IPS-NIHi7 (cell line): Measurements from ENCODE around the gene WDR48.

ENCODE experiments used
- DNase-seq: peaks from one replicate; pipeline ENCODE4 v3.0.0; 2012; ENCODE audit warnings: mixed read lengths; ENCODE audit errors: extremely low spot score

WDR48 gene

DNA sequence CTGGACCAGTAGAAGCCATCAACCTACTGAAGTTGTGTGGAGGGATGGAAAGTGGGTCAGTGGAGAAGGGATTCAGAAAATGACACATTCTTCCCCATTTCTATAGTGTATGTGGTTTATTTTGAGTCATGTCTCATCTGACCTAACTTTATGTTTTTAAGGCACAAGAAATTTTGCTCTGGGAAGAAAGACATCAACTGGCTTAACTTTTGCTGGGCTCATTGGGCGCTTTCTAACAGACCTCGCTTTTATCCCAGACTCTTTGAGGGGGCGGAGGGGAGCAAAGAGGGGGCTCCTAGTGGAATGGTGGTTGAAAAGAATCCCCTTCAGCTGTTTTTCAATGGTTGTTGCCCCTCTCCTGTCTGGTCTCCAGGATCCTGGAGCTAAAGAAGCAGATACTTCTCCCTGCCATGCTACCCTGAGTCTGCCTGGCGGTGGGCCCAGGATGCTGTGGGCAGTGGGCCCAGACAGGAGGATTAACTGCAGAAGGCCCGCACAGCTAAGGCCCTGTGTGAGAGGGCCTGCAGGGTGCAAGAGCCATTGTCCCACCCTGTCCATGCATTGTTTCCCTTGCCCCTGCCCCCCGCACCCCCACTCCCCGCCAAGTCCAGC, 87.1 kb downstream of the WDR48 start:
- no peak for DNase-seq

DNA sequence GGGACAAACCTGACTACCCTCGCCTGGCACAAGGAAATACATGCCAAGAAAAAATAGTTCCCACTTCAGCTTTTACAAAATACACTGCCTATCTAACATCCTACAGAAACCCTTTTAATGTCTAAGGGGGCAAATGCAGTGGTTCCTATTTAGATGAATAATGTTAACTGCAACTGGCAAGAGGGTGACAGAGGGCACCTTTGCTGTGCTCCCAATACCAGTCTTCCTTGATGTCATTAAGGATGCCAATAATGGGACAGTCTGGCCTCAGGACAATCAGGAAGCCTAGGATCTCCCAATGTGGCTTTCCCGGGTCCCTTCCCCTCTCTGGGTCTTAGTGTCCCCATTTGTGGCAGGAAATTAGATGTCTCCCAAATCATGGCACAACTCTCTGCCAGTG, 87.6 kb downstream of the WDR48 start:
- DNase-seq = no peak

DNA sequence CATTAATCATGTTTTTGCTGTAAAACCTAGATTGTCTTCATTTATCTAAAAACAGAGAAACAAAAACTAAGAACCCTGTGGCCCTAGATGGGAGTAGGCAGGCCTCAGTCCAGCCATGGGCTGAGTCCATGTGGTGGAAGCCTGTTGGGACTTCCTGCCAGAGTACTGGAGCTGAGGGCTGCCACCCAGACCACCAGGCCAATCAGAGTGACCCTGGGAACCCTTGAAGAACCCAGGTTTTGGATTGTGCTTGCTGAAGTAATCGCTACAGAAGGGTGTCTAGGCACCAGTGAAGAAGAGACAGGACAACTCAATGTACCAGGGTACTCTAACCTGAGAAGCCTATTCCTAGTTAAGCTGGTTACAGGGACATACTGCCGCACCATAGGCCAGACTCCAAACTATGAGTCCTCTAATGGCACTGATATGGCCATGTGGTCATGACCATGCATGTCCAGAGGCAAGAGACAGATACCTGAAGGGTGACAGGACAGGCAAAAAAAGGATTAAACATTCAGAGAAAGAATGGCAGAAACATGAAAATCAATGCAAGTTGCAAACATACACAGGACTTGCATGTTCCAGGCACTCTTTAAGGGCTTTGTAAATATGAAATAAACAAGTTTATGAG, 88.6 kb downstream of the WDR48 start:
- no peak for DNase-seq

DNA sequence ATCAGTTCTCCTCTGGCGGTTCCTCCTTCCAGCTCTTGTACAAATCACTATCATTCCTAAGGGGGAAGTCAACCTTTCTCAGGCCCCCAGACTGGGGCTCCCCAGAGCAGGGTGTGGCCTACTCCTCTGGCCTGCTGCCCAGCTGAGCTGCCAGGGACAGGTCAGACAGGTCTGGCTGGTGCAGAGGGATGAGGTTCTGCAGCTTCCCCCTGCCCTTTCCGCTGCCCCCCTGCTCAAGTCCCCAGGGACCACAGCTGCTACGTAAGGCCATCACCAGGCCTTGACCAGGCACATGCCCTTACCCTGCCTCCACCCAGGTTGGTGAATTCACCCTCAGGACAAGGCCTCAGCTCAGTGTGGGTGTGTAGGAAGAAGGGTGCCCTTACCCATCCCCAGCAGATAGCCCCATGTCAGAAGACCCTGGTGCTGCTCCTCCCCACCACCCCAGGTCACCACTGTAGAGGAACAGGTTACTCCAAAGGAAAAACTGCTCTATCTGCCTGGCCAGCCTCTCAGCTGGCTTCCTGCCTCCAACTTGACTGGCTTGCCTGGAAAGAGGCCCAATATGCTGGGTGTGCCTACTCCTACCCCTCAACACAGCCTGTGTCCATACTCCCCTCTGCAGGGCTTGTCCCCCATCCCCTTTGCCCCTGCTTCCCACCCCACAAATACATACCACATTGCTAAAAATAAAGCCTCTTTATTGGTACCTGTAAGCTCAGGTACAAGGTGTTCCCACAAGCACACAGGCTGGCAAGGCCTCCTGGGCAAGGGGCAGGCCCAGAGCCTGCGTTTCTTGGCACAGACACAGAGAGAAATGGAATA, 89.6 kb downstream of the WDR48 start:
- DNase-seq = no peak

DNA sequence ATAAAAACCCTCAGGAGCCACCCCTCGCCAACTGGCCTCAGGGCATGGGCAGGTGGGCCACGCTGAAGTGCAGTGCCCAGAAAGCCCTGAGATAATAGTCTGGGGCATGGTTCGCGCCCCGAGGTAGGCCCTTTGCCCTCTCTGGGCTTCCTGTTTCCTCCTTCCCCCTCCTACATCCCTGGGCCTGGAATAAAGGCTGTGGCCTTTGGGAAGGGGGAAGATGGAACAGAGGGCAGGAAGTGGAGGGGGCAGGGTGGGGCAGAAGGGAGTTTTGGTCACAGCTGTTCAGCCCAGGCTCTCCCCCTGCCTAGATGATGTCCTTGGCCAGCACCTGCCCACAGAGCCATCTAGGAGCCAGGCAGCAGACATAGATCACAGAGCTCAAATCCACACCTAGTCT, 90.3 kb downstream of the WDR48 start:
- DNase-seq = no peak

- no peak for DNase-seq
Observed at GRCh38 chr3:39143051-39143885, 91.5 kb downstream of the WDR48 start.

- no peak for DNase-seq
Observed at GRCh38 chr3:39144095-39144747, 92.4 kb downstream of the WDR48 start.

DNA sequence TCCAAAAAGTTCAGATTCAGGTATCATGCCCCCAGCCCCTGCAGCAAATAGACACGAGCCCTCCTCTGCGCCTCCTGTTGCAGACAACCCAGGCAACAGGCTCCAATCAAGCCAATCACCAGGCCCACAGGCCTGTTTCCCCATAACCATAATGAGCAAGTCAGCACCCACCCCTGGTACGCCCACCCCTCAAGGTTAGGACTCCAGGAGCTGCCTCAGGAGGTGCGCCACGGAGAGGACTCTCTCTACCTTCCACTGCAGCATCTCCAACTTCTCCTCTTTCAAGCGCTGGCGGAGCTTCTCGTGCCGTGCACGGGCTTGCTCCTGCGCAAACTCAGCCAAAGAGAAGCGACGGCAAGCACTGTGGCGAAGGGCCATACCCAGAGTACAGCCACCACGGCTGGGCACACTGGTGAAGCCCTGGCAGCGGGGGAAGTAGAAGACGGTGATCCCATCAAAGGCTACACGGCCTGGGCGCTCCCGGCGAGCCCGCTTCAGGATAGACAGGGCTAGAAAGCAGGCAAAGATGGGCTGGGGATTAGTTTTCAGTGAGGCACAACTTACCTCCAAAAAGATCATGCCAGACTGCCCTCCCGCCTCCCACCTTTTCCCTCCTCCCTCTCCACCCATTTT, 93.0 kb downstream of the WDR48 start:
- no peak for DNase-seq

DNA sequence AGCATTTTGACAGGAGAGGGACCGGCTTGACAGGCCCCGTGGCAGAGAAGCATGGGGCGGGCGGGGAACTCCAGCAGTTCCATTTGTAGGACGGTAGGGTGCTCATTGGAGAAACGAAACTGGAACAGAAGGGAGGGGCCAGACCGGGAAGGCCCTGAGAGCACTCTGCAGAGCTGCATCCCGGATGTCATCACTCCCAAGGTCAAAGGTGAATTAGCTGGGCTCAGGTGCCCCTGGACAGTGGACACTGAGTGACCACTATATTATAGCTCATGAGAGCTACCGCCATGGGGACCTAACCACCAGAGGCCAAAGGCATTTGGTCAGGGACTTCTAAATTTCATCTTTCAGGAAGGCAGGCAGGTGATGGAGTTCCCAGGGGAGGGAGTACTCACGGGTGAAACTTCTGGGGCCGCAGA, 94.3 kb downstream of the WDR48 start:
- DNase-seq = no peak
